Fibroblast of mammary gland (primary cell): Measurements from ENCODE around the gene PLA2G15.

ENCODE experiments used
- DNase-seq: peaks from one replicate; pipeline ENCODE4 v3.0.0-alpha.2; 2010; ENCODE audit warnings: low read depth
- H3K4me3 ChIP-seq: 2 replicates; pipeline ENCODE4 v1.5.1; 2011; ENCODE audit warnings: low read depth, mild to moderate bottlenecking, low read length, moderate library complexity; ENCODE audit not compliant: control insufficient read depth
- TF ChIP-seq, protein P1 (sequence below): conservative IDR thresholded peaks from 2 replicates; pipeline ENCODE4 v1.5.1; 2011; ENCODE audit warnings: low read depth, low read length, inconsistent platforms; ENCODE audit not compliant: control insufficient read depth, insufficient read depth

PLA2G15 gene

DNA sequence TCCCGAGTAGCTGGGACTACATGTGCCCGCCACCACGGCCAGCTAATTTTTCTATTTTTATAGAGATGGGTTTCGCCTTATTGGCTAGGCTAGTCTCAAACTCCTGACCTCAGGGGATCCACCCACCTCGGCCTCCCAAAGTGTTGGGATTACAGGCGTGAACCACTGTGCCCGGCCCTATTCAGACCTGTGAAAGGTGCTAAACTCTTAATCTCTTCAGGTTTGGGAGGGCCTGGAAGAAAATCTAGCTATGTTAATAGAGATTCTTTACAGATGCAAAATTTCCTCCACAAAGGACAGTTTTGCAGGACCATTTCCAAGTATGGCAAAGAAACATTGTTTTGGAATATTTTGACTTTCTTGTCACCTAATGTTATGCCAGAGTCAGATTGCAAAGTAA, 3.1 kb upstream of the PLA2G15 start:
- H3K4me3 ChIP-seq = no peak overlapping the region
- DNase-seq = no peak
- TF ChIP-seq, protein P1, sequence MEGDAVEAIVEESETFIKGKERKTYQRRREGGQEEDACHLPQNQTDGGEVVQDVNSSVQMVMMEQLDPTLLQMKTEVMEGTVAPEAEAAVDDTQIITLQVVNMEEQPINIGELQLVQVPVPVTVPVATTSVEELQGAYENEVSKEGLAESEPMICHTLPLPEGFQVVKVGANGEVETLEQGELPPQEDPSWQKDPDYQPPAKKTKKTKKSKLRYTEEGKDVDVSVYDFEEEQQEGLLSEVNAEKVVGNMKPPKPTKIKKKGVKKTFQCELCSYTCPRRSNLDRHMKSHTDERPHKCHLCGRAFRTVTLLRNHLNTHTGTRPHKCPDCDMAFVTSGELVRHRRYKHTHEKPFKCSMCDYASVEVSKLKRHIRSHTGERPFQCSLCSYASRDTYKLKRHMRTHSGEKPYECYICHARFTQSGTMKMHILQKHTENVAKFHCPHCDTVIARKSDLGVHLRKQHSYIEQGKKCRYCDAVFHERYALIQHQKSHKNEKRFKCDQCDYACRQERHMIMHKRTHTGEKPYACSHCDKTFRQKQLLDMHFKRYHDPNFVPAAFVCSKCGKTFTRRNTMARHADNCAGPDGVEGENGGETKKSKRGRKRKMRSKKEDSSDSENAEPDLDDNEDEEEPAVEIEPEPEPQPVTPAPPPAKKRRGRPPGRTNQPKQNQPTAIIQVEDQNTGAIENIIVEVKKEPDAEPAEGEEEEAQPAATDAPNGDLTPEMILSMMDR = no peak

DNA sequence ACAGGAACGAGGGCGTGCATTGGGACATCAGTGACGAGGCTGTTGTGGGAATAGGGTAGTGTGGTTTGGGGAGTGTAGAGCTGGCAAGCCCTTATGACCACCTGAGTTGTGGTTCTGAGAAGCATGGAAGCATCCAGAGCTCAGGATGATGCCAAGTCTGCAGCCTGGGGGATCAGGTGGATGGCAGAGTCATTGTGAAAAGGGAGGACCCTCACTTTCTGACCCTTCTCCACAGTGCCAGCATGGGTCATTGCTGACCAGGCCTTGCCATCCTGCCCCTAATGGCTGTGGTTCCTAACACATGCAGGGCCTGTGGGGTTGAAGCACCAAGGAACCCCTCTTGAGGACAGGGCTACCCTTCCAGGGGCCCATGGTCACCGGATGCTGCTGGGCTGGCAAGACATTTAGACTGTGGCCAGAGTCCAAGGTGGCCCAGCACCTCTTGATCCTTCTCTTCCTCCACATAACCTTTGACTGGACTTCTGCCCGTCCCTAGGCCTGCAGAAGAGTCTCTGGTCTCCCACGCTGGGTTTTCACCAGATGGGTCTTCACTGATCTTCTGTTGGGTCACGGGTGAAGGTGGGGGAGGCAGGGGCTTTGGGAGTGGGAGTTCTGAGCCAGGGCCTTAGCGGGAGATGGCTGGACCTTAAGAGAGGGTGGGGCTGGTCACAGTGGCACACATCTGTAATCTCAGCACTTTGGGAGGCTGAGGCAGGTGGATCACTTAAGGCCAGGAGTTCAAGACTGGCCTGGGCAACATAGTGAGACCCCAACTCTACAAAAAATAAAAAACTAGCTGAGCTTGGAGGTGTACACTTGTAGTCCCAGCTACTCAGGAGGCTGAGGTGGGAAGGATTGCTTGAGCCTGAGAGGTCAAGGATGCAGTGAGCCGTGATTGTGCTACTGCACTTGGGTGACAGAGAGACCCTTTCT, 2.0 kb upstream of the PLA2G15 start:
- no peak overlapping the region for H3K4me3 ChIP-seq

DNA sequence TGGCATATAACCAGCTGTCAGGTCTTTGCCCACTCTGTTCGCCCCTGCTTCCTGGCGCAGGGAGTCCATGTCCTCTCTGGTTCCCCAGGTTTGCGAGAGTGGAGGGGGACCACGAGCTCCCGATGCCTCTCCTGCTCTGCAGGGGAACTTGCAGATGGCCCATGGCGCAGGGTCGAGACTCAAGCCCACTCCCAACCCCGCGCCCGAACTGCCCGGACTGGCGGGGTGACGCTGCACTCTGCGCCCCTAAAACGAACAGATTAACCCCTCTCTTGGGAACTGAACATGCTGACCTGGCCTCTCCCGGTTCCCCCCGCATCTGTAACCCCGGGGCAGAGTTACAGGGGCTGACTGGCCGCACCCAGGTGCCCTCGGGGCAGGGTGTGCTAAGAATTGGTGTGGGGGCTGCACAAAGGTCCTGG, 681 bp upstream of the PLA2G15 start:
- TF ChIP-seq, protein P1 = no peak
- peak overlapping the region; percentile 98 for H3K4me3 ChIP-seq
- no peak for DNase-seq

More for the DNA sequence above, 2.0 kb upstream of the PLA2G15 start:
- no peak for DNase-seq
- TF ChIP-seq, protein P1 = no peak

DNA sequence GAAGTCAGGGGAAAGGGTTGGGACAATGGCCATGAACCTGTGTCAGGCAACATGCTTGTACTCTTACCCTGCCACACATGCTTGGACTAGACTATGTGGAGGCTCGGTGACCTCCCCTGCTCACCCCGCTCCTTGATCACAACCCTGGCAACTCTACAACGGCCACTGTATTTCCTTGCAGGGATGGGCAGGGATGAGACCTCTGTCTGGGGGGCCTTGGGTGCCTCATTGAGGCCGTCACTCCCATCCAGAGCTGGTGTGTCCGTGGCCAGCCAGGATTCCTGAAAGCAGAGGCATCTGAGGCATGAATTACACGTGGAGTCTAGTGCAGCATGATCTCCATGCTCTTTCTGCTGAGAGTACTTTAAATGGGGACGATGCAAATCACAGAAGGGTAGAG, 948 bp downstream of the PLA2G15 start:
- H3K4me3 ChIP-seq = peak overlapping the region; percentile 98
- TF ChIP-seq, protein P1 = no peak
- no peak for DNase-seq

DNA sequence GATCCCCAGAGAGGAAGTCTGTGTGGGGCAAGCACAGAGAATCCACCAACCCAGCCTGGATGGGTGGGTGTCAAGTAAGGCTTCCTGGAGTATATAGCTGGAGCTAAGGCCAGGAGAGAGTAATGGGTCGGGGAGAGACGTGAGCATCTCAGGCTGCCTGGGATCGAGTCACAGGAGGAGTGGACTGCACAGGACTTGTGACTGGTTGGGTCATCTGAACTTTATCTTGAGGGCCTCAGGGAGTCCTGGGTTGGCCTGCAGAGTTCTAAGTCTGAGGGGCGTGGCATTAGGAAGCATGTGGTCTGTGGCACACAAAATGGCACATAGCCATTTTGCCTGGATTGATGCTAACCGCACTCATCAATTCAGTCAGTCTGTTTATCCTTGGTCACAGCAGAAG, 1.5 kb downstream of the PLA2G15 start:
- TF ChIP-seq, protein P1 = no peak
- no peak overlapping the region for H3K4me3 ChIP-seq
- peak; percentile 53 for DNase-seq

DNA sequence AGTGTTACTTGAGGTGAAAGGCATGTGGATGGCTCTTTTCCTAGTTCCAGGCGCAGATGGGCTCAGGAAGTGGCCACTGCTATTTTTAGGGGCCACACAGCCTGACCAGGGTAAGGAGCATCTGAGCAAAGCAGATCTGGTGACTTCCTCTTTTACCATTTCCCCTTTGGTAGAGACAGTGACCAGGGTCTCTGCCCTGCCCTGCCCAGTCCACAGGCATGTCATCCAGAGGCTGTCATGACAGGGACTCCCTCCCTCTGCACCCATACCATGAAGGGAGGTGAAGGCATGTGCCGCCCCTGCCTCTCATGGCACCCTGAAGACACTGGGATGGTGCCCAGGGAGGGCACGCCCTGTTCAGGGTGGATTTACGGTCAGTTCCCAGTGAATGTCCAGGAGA, 2.2 kb downstream of the PLA2G15 start:
- H3K4me3 ChIP-seq = no peak overlapping the region
- DNase-seq = no peak
- TF ChIP-seq, protein P1 = no peak

DNA sequence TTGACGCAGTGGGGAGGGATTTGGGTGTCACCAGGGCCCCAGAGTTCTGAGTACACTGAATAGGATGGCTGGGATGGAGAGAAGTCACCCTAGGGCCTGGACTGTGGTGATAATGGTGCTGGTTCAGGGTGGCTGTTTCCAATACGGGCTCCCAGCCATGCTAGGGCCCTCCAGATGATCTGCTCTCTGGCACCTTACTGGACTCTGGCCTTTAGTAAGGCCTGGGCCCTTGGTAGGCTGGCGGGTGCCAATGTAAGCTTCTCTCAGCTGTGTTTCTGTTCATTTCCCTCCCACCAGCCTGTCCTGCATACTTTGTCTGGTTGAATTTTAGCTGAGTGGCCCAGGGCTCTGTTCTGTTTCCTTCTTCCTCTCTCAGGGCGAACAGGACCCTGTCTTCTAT, 2.8 kb downstream of the PLA2G15 start:
- no peak overlapping the region for H3K4me3 ChIP-seq
- no peak for DNase-seq
- TF ChIP-seq, protein P1 = no peak
